GM12878 (cell line): ENCODE results near the gene SNW1. TPM values are rescaled to one million over a fixed set of nuclear protein-coding genes. Genes with fewer than 3 reads are reported as not detected.
A peak's percentile ranks its signal among the peaks of the same experiment; 100 is the strongest.

Experiments used
- ATAC-seq: fragments of 200-7000 bp; cut with Tn5 transposase; 3 replicates; pipeline ENCODE4 v1.9.1; 2020; ENCODE audit warnings: mild to moderate bottlenecking, moderate library complexity
- BruUV-seq: library from RNA; stranded (reverse); fragments of 400-500 nt; replicated peaks from 2 replicates; lab custom pipeline; 2021; lab: Mats Ljungman, UMichigan
- CTCF ChIA-PET: fragments of 300-600 bp; sonication (Branson Sonifier 250); formaldehyde crosslinking; extraction: SDS; loops from one replicate; lab custom pipeline; 2021; ENCODE audit warnings: inconsistent platforms; lab: Yijun Ruan, JAX
- POLR2A ChIA-PET: fragments of 350-600 bp; formaldehyde crosslinking; extraction: SDS; loops from one replicate; lab custom pipeline; 2021; ENCODE audit warnings: inconsistent platforms; lab: Charles Lee
- RAD21 ChIA-PET: fragments of 300-600 bp; sonication (Branson Sonifier 250); formaldehyde crosslinking; loops from one replicate; lab custom pipeline; 2023; ENCODE audit warnings: antibody characterized with exemption; ENCODE audit not compliant: unreplicated experiment; lab: Charles Lee
- SMC1A ChIA-PET: fragments of 300-600 bp; sonication (Branson Sonifier 250); formaldehyde crosslinking; loops from one replicate; lab custom pipeline; 2023; ENCODE audit not compliant: unreplicated experiment, uncharacterized antibody; lab: Charles Lee
- DNase-seq: peaks from one replicate; pipeline ENCODE4 v3.0.0-alpha.2; 2011; ENCODE audit warnings: low read depth, low spot score
- FAIRE-seq: peaks from 3 replicates; lab custom pipeline; 2011; peaks lifted over from hg19 to GRCh38; lab: Jason Lieb, UNC
- H2AFZ ChIP-seq: 2 replicates; pipeline ENCODE4 v1.6.0; 2011; ENCODE audit warnings: low read depth, low read length, control low read depth; ENCODE audit not compliant: control insufficient read depth
- H3K27ac ChIP-seq: 2 replicates; pipeline ENCODE4 v1.5.1; 2011; ENCODE audit warnings: control low read depth; ENCODE audit not compliant: control insufficient read depth, insufficient read depth
- H3K27me3 ChIP-seq, 2 experiments: replicated peaks in 1 of 2; 2 replicates each; pipeline versions ENCODE4 v1.6.0 to v1.6.1; 2011; ENCODE audit warnings: low read length in 1 of 2; ENCODE audit not compliant: control insufficient read depth in 2 of 2, insufficient read depth in 2 of 2
- H3K36me3 ChIP-seq, 2 experiments: 2 replicates each; pipeline ENCODE4 v1.5.1; 2011; ENCODE audit warnings: low read length in 1 of 2; ENCODE audit not compliant: control insufficient read depth in 2 of 2, insufficient read depth in 2 of 2
- H3K4me1 ChIP-seq: 2 replicates; pipeline ENCODE4 v1.6.1; 2011; ENCODE audit warnings: mild to moderate bottlenecking, low read length, moderate library complexity, mixed read lengths; ENCODE audit not compliant: control insufficient read depth, insufficient read depth
- H3K4me2 ChIP-seq: 2 replicates; pipeline ENCODE4 v1.6.0; 2011; ENCODE audit warnings: control low read depth; ENCODE audit not compliant: control insufficient read depth, insufficient read depth
- H3K4me3 ChIP-seq: fragments of 200-600 bp; sonication (generic); 2 replicates; pipeline ENCODE4 v1.5.1; 2016
- H3K79me2 ChIP-seq: 2 replicates; pipeline ENCODE4 v1.6.0; 2011; ENCODE audit warnings: low read length; ENCODE audit not compliant: control insufficient read depth, insufficient read depth
- H3K9ac ChIP-seq: 2 replicates; pipeline ENCODE4 v1.8.0; 2011; ENCODE audit warnings: low read length, control low read depth, mixed read lengths; ENCODE audit not compliant: control insufficient read depth, insufficient read depth
- H3K9me3 ChIP-seq: replicated peaks from 3 replicates; pipeline ENCODE4 v1.5.1; 2011; ENCODE audit warnings: mild to moderate bottlenecking, low read length; ENCODE audit not compliant: control insufficient read depth, insufficient read depth
- H4K20me1 ChIP-seq: 2 replicates; pipeline ENCODE4 v1.6.0; 2011; ENCODE audit not compliant: control insufficient read depth, insufficient read depth
- BMI1 ChIP-seq: fragments of 450-650 bp; IDR thresholded peaks from 2 replicates; pipeline ENCODE4 v1.6.1; 2016; ENCODE audit warnings: mild to moderate bottlenecking, moderate library complexity, borderline replicate concordance
- CEBPB ChIP-seq, 2 experiments: fragments of 150-350 bp in 1 of 2; IDR thresholded peaks; 2 replicates each; pipeline ENCODE4 v1.6.1; 2012 to 2014; ENCODE audit warnings: low read depth in 2 of 2, low read length in 2 of 2, borderline replicate concordance in 1 of 2, inconsistent platforms in 1 of 2
- FOXM1 ChIP-seq: IDR thresholded peaks from 2 replicates; pipeline ENCODE4 v1.6.1; 2012; ENCODE audit warnings: low read depth, mild to moderate bottlenecking, inconsistent platforms, low read length, moderate library complexity
- KLF5 ChIP-seq: fragments of 450-650 bp; IDR thresholded peaks from 2 replicates; pipeline ENCODE4 v1.6.1; 2014; ENCODE audit warnings: mild to moderate bottlenecking; ENCODE audit not compliant: partially characterized antibody
- MEF2A ChIP-seq: IDR thresholded peaks from 2 replicates; pipeline ENCODE4 v1.6.1; 2011; ENCODE audit warnings: low read depth, mild to moderate bottlenecking, low read length, moderate library complexity; ENCODE audit not compliant: insufficient read depth
- MYB ChIP-seq: fragments of 150-350 bp; IDR thresholded peaks from 2 replicates; pipeline ENCODE4 v1.6.1; 2014; ENCODE audit warnings: mild to moderate bottlenecking, low read depth, low read length, borderline replicate concordance
- NFYB ChIP-seq: IDR thresholded peaks from 2 replicates; pipeline ENCODE4 v1.6.1; 2011; ENCODE audit warnings: low read depth, mild to moderate bottlenecking, low read length, improper control_type of control experiment, moderate library complexity; ENCODE audit not compliant: insufficient read depth
- NR2C2 ChIP-seq: IDR thresholded peaks from 2 replicates; pipeline ENCODE4 v1.6.1; 2011; ENCODE audit warnings: borderline replicate concordance, low read depth; ENCODE audit not compliant: control insufficient read depth, insufficient read length
- PRDM15 ChIP-seq: fragments of 450-650 bp; formaldehyde crosslinking; IDR thresholded peaks from 2 replicates; pipeline ENCODE4 v1.4.0; 2020; ENCODE audit warnings: mild to moderate bottlenecking, moderate library complexity
- ZBED1 ChIP-seq: IDR thresholded peaks from 2 replicates; pipeline ENCODE4 v1.6.1; 2016; ENCODE audit warnings: borderline replicate concordance
- WGBS: methylation state at CpG from one replicate; pipeline ENCODE4 v1.1.6; 2016; ENCODE audit warnings: low lambda C conversion rate; ENCODE audit not compliant: insufficient replicate concordance, insufficient coverage; ENCODE audit errors: missing lambda C conversion rate; 5-methylcytosine and 5-hydroxymethylcytosine counted together
- in situ Hi-C: fragments of 300-500 bp; cut with MboI; formaldehyde crosslinking; loops from 9 replicates; pipeline ENCODE4 v1.14.3; 2018; ENCODE audit warnings: mixed read lengths
- intact Hi-C: fragments of 100-400 bp; cut with micrococcal nuclease; formaldehyde crosslinking; loops from one replicate; pipeline ENCODE4 v1.14.2; 2022; ENCODE audit not compliant: unreplicated experiment
- polyA plus RNA-seq, 11 experiments: library from polyadenylated mRNA; depleted of rRNA in 4 of 11; unstranded in 6 of 11; stranded (reverse) in 5 of 11; fragments of >200 nt; fragmentation: Nextera tagmentation in 4 of 11; fragmentation: Illumina TruSeq in 1 of 11; extraction: Ambion mirVana in 4 of 11; extraction: Trizol in 1 of 11; gene quantifications; 1 replicate in 1 of 11; 2 replicates in 10 of 11; pipeline versions ENCODE4 v1.2.1 to v1.2.3, GENCODE V29; 2011 to 2016; ENCODE audit warnings: inconsistent platforms in 2 of 11, missing spikeins in 2 of 11, low read depth in 1 of 11
- total RNA-seq, 4 experiments: library from RNA; depleted of rRNA in 3 of 4; stranded (reverse); fragments of >200 nt in 3 of 4; fragmentation: Illumina TruSeq in 1 of 4; extraction: Trizol in 1 of 4; gene quantifications; 2 replicates each; pipeline versions ENCODE4 v1.2.1 to v1.2.3, GENCODE V29; 2013 to 2021
- TF ChIP-seq, protein P1 (sequence below): fragments of 450-650 bp; IDR thresholded peaks from 2 replicates; pipeline ENCODE4 v1.6.1; 2017; ENCODE audit warnings: borderline replicate concordance
- TF ChIP-seq, protein P2 (sequence below): IDR thresholded peaks from 2 replicates; pipeline ENCODE4 v1.6.1; 2012; ENCODE audit warnings: low read depth, low read length, improper control_type of control experiment
- TF ChIP-seq, protein P3 (sequence below): fragments of 450-650 bp; conservative IDR thresholded peaks from 2 replicates; pipeline ENCODE4 v1.6.1; 2017; ENCODE audit warnings: mild to moderate bottlenecking, moderate library complexity

Gene SNW1
- total and polyA plus RNA-seq, 10 of the 15 experiments (the other 5 are each of a cell fraction or from before 2014, with no cell fraction given): 56.6 to 109 (median 75.7) TPM

DNA sequence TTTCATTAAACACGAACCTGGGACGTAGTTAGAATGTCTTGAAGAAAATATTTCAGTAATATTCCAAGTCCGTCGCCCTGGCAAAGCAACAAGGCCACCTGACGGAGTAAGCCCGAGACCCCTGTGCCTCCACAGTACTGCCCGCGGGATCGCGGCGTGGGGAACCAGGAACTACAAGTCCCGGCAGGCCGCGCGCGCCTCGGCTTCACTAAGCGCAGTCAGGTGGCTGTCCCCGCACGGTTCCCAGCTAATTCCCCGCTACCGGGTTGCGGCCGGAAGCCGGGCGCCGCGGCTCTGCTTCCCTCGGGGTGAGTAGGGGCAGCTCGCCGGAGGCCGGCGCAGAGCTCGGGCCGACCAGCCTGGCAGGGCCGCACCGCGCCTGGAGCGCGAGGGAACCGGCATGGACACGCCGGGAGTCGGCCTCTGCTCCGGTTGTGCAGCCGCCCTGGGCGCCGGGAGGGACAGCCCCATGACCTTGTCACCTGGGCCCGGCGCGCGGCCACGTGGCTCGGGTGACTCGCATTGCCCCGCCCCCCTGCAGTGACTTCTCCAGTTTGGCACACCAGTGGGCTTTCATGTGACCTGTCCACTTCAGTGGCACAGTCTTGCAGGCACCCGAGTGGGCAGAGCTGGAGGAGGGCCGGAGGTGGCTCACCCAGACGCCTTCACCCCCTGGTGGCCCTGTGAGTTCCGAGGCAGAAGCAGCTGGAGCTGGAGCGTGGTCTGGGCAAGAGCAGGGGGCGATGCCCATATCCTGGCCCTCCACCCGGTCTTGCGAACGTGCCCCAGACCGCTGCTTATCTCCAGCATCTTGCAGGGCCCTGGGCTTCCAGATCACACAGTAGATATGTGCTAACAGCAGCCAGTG lies 39.1 kb upstream of the SNW1 start, which contains the start of gene ADCK1:
Gene ADCK1 (plus strand): TSS at position 247 of the 868 bp plus-strand sequence. CDS start 18,870 bp downstream, outside the sequence.
- ATAC-seq (peak; percentile 97), DNase-seq (peak; percentile 34), FAIRE-seq (no peak)
- ChIA-PET CTCF (interaction anchor here (1.1 to 1.9 kb wide), 3 partner anchors 37 to 139 kb away, joined by 3 to 11 read pairs (median 3); partner anchors contain the start of gene SNW1), POLR2A (interaction anchor here (1.3 kb wide), 1 partner anchor 39 kb away, joined by 3 read pairs; the partner anchor contains the start of gene SNW1), RAD21 (interaction anchor here (1.1 kb wide), 1 partner anchor 81 kb away, joined by 5 read pairs; no protein-coding TSS in a partner anchor), SMC1A (interaction anchor here (0.6 to 1.1 kb wide), 4 partner anchors 9 to 47 kb away, joined by 3 read pairs; no protein-coding TSS in a partner anchor)
- WGBS: under 1% methylated on average over 62 of the region's 66 CpGs
- in situ Hi-C loops: no loop called here
- H3K36me3 ChIP-seq: no peaks in the 10 kb centered on the region
- H3K9ac ChIP-seq: peak within 1 kb of the TSS; percentile 74
- H3K4me2 ChIP-seq: peak within 1 kb of the TSS; percentile 95
- H3K27ac ChIP-seq: peak within 1 kb of the TSS; percentile 55
- TSS peak; percentile 75 for BruUV-seq
- peak within 1 kb of the TSS; percentile 87 for H2AFZ ChIP-seq
- peak within 1 kb of the TSS; percentile 86 for H3K4me3 ChIP-seq
- no peaks in the 10 kb centered on the region for H3K27me3 ChIP-seq
- H3K79me2 ChIP-seq: no peaks in the 10 kb centered on the region; the same call in 1 of the 2 replicates
- H3K4me1 ChIP-seq: peaks cover 3% of the 10 kb centered on the region; the same call in 1 of the 2 replicates
- no peaks in the 10 kb centered on the region for H4K20me1 ChIP-seq
- H3K9me3 ChIP-seq: no peaks in the 10 kb centered on the region
- intact Hi-C loops: loop anchor here (1.0 kb wide), 1 partner anchor 39 kb away; the partner anchor contains the start of gene SNW1
- TF ChIP-seq PRDM15 (CRISPR knock-in tag): no peak
- TF ChIP-seq MYB: no peak
- TF ChIP-seq KLF5: peak; percentile 77
- TF ChIP-seq, protein P1, sequence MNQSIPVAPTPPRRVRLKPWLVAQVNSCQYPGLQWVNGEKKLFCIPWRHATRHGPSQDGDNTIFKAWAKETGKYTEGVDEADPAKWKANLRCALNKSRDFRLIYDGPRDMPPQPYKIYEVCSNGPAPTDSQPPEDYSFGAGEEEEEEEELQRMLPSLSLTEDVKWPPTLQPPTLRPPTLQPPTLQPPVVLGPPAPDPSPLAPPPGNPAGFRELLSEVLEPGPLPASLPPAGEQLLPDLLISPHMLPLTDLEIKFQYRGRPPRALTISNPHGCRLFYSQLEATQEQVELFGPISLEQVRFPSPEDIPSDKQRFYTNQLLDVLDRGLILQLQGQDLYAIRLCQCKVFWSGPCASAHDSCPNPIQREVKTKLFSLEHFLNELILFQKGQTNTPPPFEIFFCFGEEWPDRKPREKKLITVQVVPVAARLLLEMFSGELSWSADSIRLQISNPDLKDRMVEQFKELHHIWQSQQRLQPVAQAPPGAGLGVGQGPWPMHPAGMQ: no peak
- no peak for TF ChIP-seq ZBED1
- TF ChIP-seq FOXM1: no peak
- TF ChIP-seq MEF2A: no peak
- TF ChIP-seq, protein P2, sequence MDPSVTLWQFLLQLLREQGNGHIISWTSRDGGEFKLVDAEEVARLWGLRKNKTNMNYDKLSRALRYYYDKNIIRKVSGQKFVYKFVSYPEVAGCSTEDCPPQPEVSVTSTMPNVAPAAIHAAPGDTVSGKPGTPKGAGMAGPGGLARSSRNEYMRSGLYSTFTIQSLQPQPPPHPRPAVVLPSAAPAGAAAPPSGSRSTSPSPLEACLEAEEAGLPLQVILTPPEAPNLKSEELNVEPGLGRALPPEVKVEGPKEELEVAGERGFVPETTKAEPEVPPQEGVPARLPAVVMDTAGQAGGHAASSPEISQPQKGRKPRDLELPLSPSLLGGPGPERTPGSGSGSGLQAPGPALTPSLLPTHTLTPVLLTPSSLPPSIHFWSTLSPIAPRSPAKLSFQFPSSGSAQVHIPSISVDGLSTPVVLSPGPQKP: no peak; the same call in 1 of the 2 replicates
- no peak for TF ChIP-seq BMI1
- TF ChIP-seq CEBPB (IDR thresholded peaks at IDR 0.05; ENCODE audit: borderline replicate concordance in 1 of 2, low read depth in 2 of 2, low read length in 2 of 2): no peak
- no peak for TF ChIP-seq NR2C2
- no peak for TF ChIP-seq NFYB
- TF ChIP-seq, protein P3, sequence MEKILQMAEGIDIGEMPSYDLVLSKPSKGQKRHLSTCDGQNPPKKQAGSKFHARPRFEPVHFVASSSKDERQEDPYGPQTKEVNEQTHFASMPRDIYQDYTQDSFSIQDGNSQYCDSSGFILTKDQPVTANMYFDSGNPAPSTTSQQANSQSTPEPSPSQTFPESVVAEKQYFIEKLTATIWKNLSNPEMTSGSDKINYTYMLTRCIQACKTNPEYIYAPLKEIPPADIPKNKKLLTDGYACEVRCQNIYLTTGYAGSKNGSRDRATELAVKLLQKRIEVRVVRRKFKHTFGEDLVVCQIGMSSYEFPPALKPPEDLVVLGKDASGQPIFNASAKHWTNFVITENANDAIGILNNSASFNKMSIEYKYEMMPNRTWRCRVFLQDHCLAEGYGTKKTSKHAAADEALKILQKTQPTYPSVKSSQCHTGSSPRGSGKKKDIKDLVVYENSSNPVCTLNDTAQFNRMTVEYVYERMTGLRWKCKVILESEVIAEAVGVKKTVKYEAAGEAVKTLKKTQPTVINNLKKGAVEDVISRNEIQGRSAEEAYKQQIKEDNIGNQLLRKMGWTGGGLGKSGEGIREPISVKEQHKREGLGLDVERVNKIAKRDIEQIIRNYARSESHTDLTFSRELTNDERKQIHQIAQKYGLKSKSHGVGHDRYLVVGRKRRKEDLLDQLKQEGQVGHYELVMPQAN: peak; percentile 99
